HCT116 (cell line): ENCODE measurements around the gene TTC1. TPM values are rescaled to one million over a fixed set of nuclear protein-coding genes. Genes with fewer than 3 reads are reported as not detected.

ENCODE experiments used
- ATAC-seq: fragments of 200-7000 bp; cut with Tn5 transposase; 2 replicates; pipeline ENCODE4 v1.9.1; 2020; ENCODE audit warnings: mild to moderate bottlenecking, moderate library complexity
- Bru-seq: library from RNA; stranded (reverse); fragments of 400-500 nt; gene quantifications from one replicate; lab custom pipeline; 2021; lab: Mats Ljungman, UMichigan
- BruChase-seq, 2 experiments: library from RNA; stranded (reverse); fragments of 400-500 nt; gene quantifications; one replicate each; lab custom pipeline; 2021; lab: Mats Ljungman, UMichigan
- BruUV-seq: library from RNA; stranded (reverse); fragments of 400-500 nt; replicated peaks from 2 replicates; lab custom pipeline; 2021; lab: Mats Ljungman, UMichigan
- CTCF ChIA-PET: fragments of 300-600 bp; sonication (Branson Sonifier 250); formaldehyde crosslinking; loops from one replicate; lab custom pipeline; 2021; ENCODE audit warnings: antibody characterized with exemption; lab: Charles Lee
- POLR2A ChIA-PET: fragments of 300-600, 350-600 bp; sonication (Branson Sonifier 250); formaldehyde crosslinking; loops from one replicate; lab custom pipeline; 2021; ENCODE audit warnings: antibody characterized with exemption; lab: Charles Lee
- RAD21 ChIA-PET, 2 experiments: fragments of 300-600 bp; sonication (Branson Sonifier 250); formaldehyde crosslinking; loops; one replicate each; lab custom pipeline; 2023; ENCODE audit warnings: low total read pairs in 2 of 2; ENCODE audit not compliant: uncharacterized antibody in 2 of 2, unreplicated experiment in 2 of 2, low non-redundant PET in 1 of 2; lab: Charles Lee
- DNase-seq: peaks from one replicate; pipeline ENCODE4 v3.0.0-alpha.2; 2010; ENCODE audit warnings: low read depth, low spot score
- H2AFZ ChIP-seq: fragments of 200-600 bp; shearing (Covaris generic), sonication (generic); 2 replicates; pipeline ENCODE4 v1.6.1; 2017; ENCODE audit warnings: low read depth, mixed run types, mixed read lengths, antibody characterized with exemption, low read length; ENCODE audit not compliant: poor library complexity, severe bottlenecking
- H3K27ac ChIP-seq: 2 replicates; pipeline ENCODE4 v1.5.1; 2012; ENCODE audit warnings: low read depth, low read length
- H3K27me3 ChIP-seq: fragments of 200-600 bp; sonication (generic); 2 replicates; pipeline ENCODE4 v1.6.1; 2016; ENCODE audit warnings: mixed run types, low read length, mixed read lengths; ENCODE audit not compliant: insufficient read depth
- H3K36me3 ChIP-seq, 2 experiments: fragments of 200-500 bp in 1 of 2; fragments of 200-600 bp in 1 of 2; sonication (Bioruptor generic) in 1 of 2; sonication (generic) in 1 of 2; 2 replicates each; pipeline versions ENCODE4 v1.5.1 to v1.6.1; 2014 to 2016; ENCODE audit warnings: low read length in 2 of 2, inconsistent platforms in 1 of 2, mixed read lengths in 1 of 2, mixed run types in 1 of 2; ENCODE audit not compliant: insufficient read depth in 2 of 2, control insufficient read depth in 1 of 2
- H3K4me1 ChIP-seq, 2 experiments: fragments of 200-600 bp in 1 of 2; sonication (generic) in 1 of 2; 2 replicates each; pipeline versions ENCODE4 v1.5.1 to v1.6.1; 2012 to 2017; ENCODE audit warnings: low read length in 2 of 2, inconsistent platforms in 1 of 2, mild to moderate bottlenecking in 1 of 2, mixed read lengths in 1 of 2, mixed run types in 1 of 2, moderate library complexity in 1 of 2; ENCODE audit not compliant: insufficient read depth in 2 of 2, control insufficient read depth in 1 of 2
- H3K4me2 ChIP-seq: fragments of 200-600 bp; sonication (generic); 2 replicates; pipeline ENCODE4 v1.6.1; 2017; ENCODE audit warnings: mixed run types, low read length, mixed read lengths
- H3K4me3 ChIP-seq, 2 experiments: fragments of 200-600 bp in 1 of 2; sonication (generic) in 1 of 2; replicated peaks in 1 of 2; 2 replicates each; pipeline ENCODE4 v1.5.1; 2011 to 2016; ENCODE audit warnings: low read length in 2 of 2, control low read depth in 1 of 2, low read depth in 1 of 2, mild to moderate bottlenecking in 1 of 2, mixed read lengths in 1 of 2, mixed run types in 1 of 2
- H3K79me2 ChIP-seq: fragments of 200-600 bp; sonication (generic); 2 replicates; pipeline ENCODE4 v1.6.1; 2017; ENCODE audit warnings: mild to moderate bottlenecking, mixed run types, low read length, moderate library complexity, mixed read lengths; ENCODE audit not compliant: insufficient read depth
- H3K9ac ChIP-seq: fragments of 200-600 bp; sonication (generic); 2 replicates; pipeline ENCODE4 v1.6.1; 2016; ENCODE audit warnings: low read length, mixed read lengths
- H3K9me2 ChIP-seq: fragments of 200-600 bp; sonication (generic), shearing (Covaris generic); 2 replicates; pipeline ENCODE4 v1.6.1; 2017; ENCODE audit warnings: mixed run types, mild to moderate bottlenecking, moderate library complexity; ENCODE audit not compliant: insufficient read depth
- H3K9me3 ChIP-seq, 2 experiments: fragments of 200-500 bp in 1 of 2; fragments of 200-600 bp in 1 of 2; sonication (Bioruptor generic) in 1 of 2; sonication (generic) in 1 of 2; 2 replicates each; pipeline ENCODE4 v1.6.1; 2014 to 2017; ENCODE audit warnings: low read length in 2 of 2, mixed read lengths in 2 of 2, inconsistent platforms in 1 of 2, low read depth in 1 of 2, mild to moderate bottlenecking in 1 of 2, mixed run types in 1 of 2, moderate library complexity in 1 of 2; ENCODE audit not compliant: control insufficient read depth in 1 of 2, insufficient read depth in 1 of 2
- H4K20me1 ChIP-seq: fragments of 200-600 bp; sonication (generic), shearing (Covaris generic); 2 replicates; pipeline ENCODE4 v1.6.1; 2017; ENCODE audit warnings: mixed run types, mild to moderate bottlenecking, moderate library complexity; ENCODE audit not compliant: insufficient read depth
- ATF3 ChIP-seq: IDR thresholded peaks from 2 replicates; pipeline ENCODE4 v1.6.1; 2012
- CBX3 ChIP-seq: IDR thresholded peaks from 2 replicates; pipeline ENCODE4 v1.6.1; 2012; ENCODE audit warnings: low read depth
- CEBPB ChIP-seq: IDR thresholded peaks from 2 replicates; pipeline ENCODE4 v1.6.1; 2012; ENCODE audit warnings: low read depth
- ELF1 ChIP-seq: IDR thresholded peaks from 2 replicates; pipeline ENCODE4 v1.6.1; 2012; ENCODE audit warnings: low read depth, borderline replicate concordance
- EZH2 ChIP-seq: fragments of 200-600 bp; sonication (generic); IDR thresholded peaks from 2 replicates; pipeline ENCODE4 v1.6.1; 2017; ENCODE audit warnings: antibody characterized with exemption, mixed run types
- EZH2phosphoT487 ChIP-seq: fragments of 200-600 bp; IDR thresholded peaks from 2 replicates; pipeline ENCODE4 v1.6.1; 2018; ENCODE audit warnings: antibody characterized with exemption, borderline replicate concordance
- FOSL1 ChIP-seq: IDR thresholded peaks from 2 replicates; pipeline ENCODE4 v1.6.1; 2012; ENCODE audit warnings: low read depth
- JUND ChIP-seq: IDR thresholded peaks from 2 replicates; pipeline ENCODE4 v1.6.1; 2012
- MAX ChIP-seq: IDR thresholded peaks from 2 replicates; pipeline ENCODE4 v1.6.1; 2012
- POLR2A ChIP-seq: IDR thresholded peaks from 2 replicates; pipeline ENCODE4 v1.7.0; 2011; ENCODE audit warnings: borderline replicate concordance; ENCODE audit not compliant: insufficient read depth, insufficient read length; ENCODE audit errors: extremely low read depth
- POLR2AphosphoS5 ChIP-seq: IDR thresholded peaks from 2 replicates; pipeline ENCODE4 v1.6.1; 2011; ENCODE audit warnings: mild to moderate bottlenecking, low read depth, low read length, moderate library complexity
- RAD21 ChIP-seq: IDR thresholded peaks from 2 replicates; pipeline ENCODE4 v1.6.1; 2012; ENCODE audit warnings: low read depth, mild to moderate bottlenecking
- SIN3A ChIP-seq: IDR thresholded peaks from 2 replicates; pipeline ENCODE4 v1.6.1; 2012; ENCODE audit warnings: low read depth
- SP1 ChIP-seq: IDR thresholded peaks from 2 replicates; pipeline ENCODE4 v1.6.1; 2012; ENCODE audit warnings: low read depth
- SRF ChIP-seq: IDR thresholded peaks from 2 replicates; pipeline ENCODE4 v1.6.1; 2012; ENCODE audit warnings: low read depth
- TCF7L2 ChIP-seq: IDR thresholded peaks from 2 replicates; pipeline ENCODE4 v1.7.0; 2011; ENCODE audit warnings: borderline replicate concordance, inconsistent platforms; ENCODE audit not compliant: insufficient read depth, insufficient read length; ENCODE audit errors: extremely low read depth
- YY1 ChIP-seq: IDR thresholded peaks from 2 replicates; pipeline ENCODE4 v1.6.1; 2011; ENCODE audit warnings: low read length, low read depth, moderate library complexity, mild to moderate bottlenecking; ENCODE audit not compliant: insufficient replicate concordance; ENCODE audit errors: extremely low read depth
- ZBTB33 ChIP-seq: IDR thresholded peaks from 2 replicates; pipeline ENCODE4 v1.6.1; 2011; ENCODE audit warnings: mild to moderate bottlenecking, low read length, moderate library complexity; ENCODE audit not compliant: insufficient replicate concordance; ENCODE audit errors: extremely low read depth
- ZNF274 ChIP-seq: fragments of 200-500 bp; sonication (Bioruptor generic); IDR thresholded peaks from 2 replicates; pipeline ENCODE4 v1.6.1; 2014; ENCODE audit warnings: mild to moderate bottlenecking, low read depth, low read length, inconsistent platforms
- intact Hi-C: fragments of 100-400 bp; cut with micrococcal nuclease; formaldehyde crosslinking; loops from 2 replicates; pipeline ENCODE4 v1.10.0; 2022
- long read RNA-seq: library from polyadenylated mRNA; unstranded; transcript quantifications from one replicate; pipeline ENCODE4 v2.0.0, GENCODE V29; 2021; ENCODE audit not compliant: unreplicated experiment
- polyA plus RNA-seq: library from polyadenylated mRNA; unstranded; fragments of >200 nt; gene quantifications from 2 replicates; pipeline ENCODE4 v1.2.1, GENCODE V29; 2012; ENCODE audit warnings: missing spikeins
- total RNA-seq: library from RNA; stranded (reverse); gene quantifications from one replicate; pipeline ENCODE4 v1.2.1, GENCODE V29; 2021; ENCODE audit not compliant: unreplicated experiment
- TF ChIP-seq, protein P1 (sequence below): IDR thresholded peaks from 2 replicates; pipeline ENCODE4 v1.6.1; 2012; ENCODE audit warnings: low read depth

The TTC1 gene
- total RNA-seq (48.1 TPM), Bru-seq, nascent RNA (percentile 85 among the genes with signal in this experiment), BruChase-seq, experiment 1, labeled RNA remaining after a 6-hour chase (percentile 74 among the genes with signal in this experiment), BruChase-seq, experiment 2, labeled RNA remaining after a 2-hour chase (percentile 76 among the genes with signal in this experiment)
- 26.9 and 35.1 TPM in 2 replicates for polyA plus RNA-seq
- long read RNA-seq, transcript TTC1-205 (8 exons, 1,432 nt), result minor isoform, 8 of 55 reads
- long read RNA-seq, transcript TTC1-201 (8 exons, 1,467 nt), result major isoform, 35 of 55 reads
- long read RNA-seq, partial matches to known transcripts, result 8 of 55 reads
- long read RNA-seq, other reads (novel, unspliced or antisense), result 4 of 55 reads

DNA sequence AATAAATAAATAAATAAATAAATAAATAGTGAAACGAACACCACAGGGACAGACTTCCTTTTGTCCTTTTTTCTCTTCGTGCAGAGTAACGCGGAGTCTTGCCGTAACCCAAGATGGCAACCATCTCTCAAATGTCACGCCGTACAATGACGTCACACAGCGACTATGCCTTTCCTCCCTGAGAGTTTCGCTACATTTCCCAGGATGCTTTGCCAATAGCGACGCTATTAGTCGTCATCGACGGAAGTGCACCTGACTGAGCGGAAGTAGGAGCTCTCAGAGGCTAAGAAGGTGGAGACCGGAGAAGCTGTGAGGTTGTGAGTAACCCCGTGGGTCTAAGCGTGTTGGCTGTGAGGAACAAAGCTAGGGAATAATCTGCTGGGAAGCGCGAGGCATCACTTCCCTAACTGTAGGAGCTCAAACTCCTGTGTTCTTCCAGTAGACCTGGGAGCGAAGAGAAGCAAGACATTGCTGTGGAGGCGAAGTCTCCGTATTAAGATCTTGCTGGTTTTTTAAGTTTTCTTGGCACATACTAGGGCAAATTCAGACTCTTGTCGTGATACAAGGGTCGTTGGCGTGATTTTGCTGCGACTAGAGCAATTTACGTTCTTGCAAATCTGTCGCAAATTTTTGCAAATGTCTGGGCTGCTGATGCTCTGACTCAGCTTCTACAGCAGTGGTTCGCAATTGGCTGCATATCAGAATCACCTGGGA lies at the start of gene TTC1:
TTC1 (plus strand) TSS at position 263 of the 714 bp plus-strand sequence. CDS start 1,390 bp downstream, outside the sequence.
- H3K27ac ChIP-seq, result peak within 1 kb of the TSS; percentile 40
- peak within 1 kb of the TSS; percentile 24 for H2AFZ ChIP-seq
- no peaks in the 10 kb centered on the region for H3K9me2 ChIP-seq
- ATAC-seq (peak; percentile 97), DNase-seq (peak; percentile 99)
- no peaks in the 10 kb centered on the region for H3K9me3 ChIP-seq
- H3K27me3 ChIP-seq, result no peaks in the 10 kb centered on the region
- TSS peak; percentile 74 for BruUV-seq
- intact Hi-C loops, result no loop called here
- peak within 1 kb of the TSS; percentile 93 for H3K4me2 ChIP-seq
- H4K20me1 ChIP-seq, result no peaks in the 10 kb centered on the region
- CTCF ChIA-PET, result interaction anchor here (3.9 kb wide), 1 partner anchor 13 kb away, joined by 20 read pairs; no protein-coding TSS in a partner anchor
- POLR2A ChIA-PET, result interaction anchor here (0.6 to 1.0 kb wide), 2 partner anchors 13 to 517 kb away, joined by 3 read pairs; no protein-coding TSS in a partner anchor
- peaks cover 39% of the 10 kb centered on the region for H3K79me2 ChIP-seq
- peak within 1 kb of the TSS; percentile 90 for H3K9ac ChIP-seq
- peak within 1 kb of the TSS; percentile 99 for H3K4me3 ChIP-seq
- peaks cover 9 to 12% of the 10 kb centered on the region in 2 experiments; a peak in 2 of 4 replicates for H3K4me1 ChIP-seq
- H3K36me3 ChIP-seq, result peaks cover 5 to 20% of the 10 kb centered on the region in 2 experiments; a peak in 3 of 4 replicates
- RAD21 ChIA-PET, result no interaction called here
- peak; percentile 98 for TF ChIP-seq POLR2AphosphoS5
- peak; percentile 95 for TF ChIP-seq SRF
- TF ChIP-seq, protein P1, sequence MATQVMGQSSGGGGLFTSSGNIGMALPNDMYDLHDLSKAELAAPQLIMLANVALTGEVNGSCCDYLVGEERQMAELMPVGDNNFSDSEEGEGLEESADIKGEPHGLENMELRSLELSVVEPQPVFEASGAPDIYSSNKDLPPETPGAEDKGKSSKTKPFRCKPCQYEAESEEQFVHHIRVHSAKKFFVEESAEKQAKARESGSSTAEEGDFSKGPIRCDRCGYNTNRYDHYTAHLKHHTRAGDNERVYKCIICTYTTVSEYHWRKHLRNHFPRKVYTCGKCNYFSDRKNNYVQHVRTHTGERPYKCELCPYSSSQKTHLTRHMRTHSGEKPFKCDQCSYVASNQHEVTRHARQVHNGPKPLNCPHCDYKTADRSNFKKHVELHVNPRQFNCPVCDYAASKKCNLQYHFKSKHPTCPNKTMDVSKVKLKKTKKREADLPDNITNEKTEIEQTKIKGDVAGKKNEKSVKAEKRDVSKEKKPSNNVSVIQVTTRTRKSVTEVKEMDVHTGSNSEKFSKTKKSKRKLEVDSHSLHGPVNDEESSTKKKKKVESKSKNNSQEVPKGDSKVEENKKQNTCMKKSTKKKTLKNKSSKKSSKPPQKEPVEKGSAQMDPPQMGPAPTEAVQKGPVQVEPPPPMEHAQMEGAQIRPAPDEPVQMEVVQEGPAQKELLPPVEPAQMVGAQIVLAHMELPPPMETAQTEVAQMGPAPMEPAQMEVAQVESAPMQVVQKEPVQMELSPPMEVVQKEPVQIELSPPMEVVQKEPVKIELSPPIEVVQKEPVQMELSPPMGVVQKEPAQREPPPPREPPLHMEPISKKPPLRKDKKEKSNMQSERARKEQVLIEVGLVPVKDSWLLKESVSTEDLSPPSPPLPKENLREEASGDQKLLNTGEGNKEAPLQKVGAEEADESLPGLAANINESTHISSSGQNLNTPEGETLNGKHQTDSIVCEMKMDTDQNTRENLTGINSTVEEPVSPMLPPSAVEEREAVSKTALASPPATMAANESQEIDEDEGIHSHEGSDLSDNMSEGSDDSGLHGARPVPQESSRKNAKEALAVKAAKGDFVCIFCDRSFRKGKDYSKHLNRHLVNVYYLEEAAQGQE, result no peak
- no peak for TF ChIP-seq RAD21
- TF ChIP-seq YY1, result peak; percentile 98
- peak; percentile 85 for TF ChIP-seq POLR2A
- TF ChIP-seq SIN3A, result no peak; the same call in 1 of the 2 replicates
- 0 out of 2 replicates have a peak, but pooled peaks have one; percentile 20 for TF ChIP-seq FOSL1
- peak; percentile 68 for TF ChIP-seq ELF1
- TF ChIP-seq JUND, result no peak
- no peak for TF ChIP-seq ZBTB33
- no peak for TF ChIP-seq EZH2
- peak; percentile 48 for TF ChIP-seq TCF7L2
- TF ChIP-seq MAX, result peak; percentile 61; the same call in 1 of the 2 replicates
- TF ChIP-seq ZNF274, result no peak
- TF ChIP-seq CEBPB, result no peak
- TF ChIP-seq CBX3, result peak; percentile 79
- TF ChIP-seq ATF3, result no peak
- TF ChIP-seq SP1, result peak; percentile 83
- no peak for TF ChIP-seq EZH2phosphoT487
